Keratinocyte (primary cell): ENCODE results near the gene SZRD1. TPM values are rescaled to one million over a fixed set of nuclear protein-coding genes. Genes with fewer than 3 reads are reported as not detected.

Experiments
- DNase-seq: peaks from one replicate; pipeline ENCODE4 v3.0.0-alpha.2; 2011; ENCODE audit warnings: low read depth, missing footprints, low spot score
- FAIRE-seq: peaks from 2 replicates; lab custom pipeline; 2011; peaks lifted over from hg19 to GRCh38; lab: Jason Lieb, UNC
- H2AFZ ChIP-seq: 2 replicates; pipeline ENCODE4 v1.6.0; 2012; ENCODE audit warnings: low read length, control low read depth, inconsistent platforms; ENCODE audit not compliant: control insufficient read depth
- H3K27ac ChIP-seq: 2 replicates; pipeline ENCODE4 v1.5.1; 2011; ENCODE audit warnings: low read length; ENCODE audit not compliant: control insufficient read depth, insufficient read depth
- H3K27me3 ChIP-seq: 3 replicates; pipeline ENCODE4 v1.6.0; 2011; ENCODE audit warnings: low read length; ENCODE audit not compliant: control insufficient read depth, insufficient read depth; ENCODE audit errors: extremely low read depth
- H3K36me3 ChIP-seq, 2 experiments: 2 replicates in 1 of 2; 3 replicates in 1 of 2; pipeline ENCODE4 v1.5.1; 2011; ENCODE audit warnings: low read length in 2 of 2, mild to moderate bottlenecking in 1 of 2; ENCODE audit not compliant: control insufficient read depth in 2 of 2, insufficient read depth in 2 of 2; ENCODE audit errors: extremely low read depth in 1 of 2
- H3K4me1 ChIP-seq: 3 replicates; pipeline ENCODE4 v1.5.1; 2011; ENCODE audit warnings: low read length; ENCODE audit not compliant: control insufficient read depth, insufficient read depth; ENCODE audit errors: extremely low read depth
- H3K4me2 ChIP-seq: 3 replicates; pipeline ENCODE4 v1.6.0; 2011; ENCODE audit warnings: low read depth, low read length; ENCODE audit not compliant: control insufficient read depth, insufficient read depth; ENCODE audit errors: extremely low read depth
- H3K4me3 ChIP-seq, 3 experiments: fragments of 200-600 bp in 1 of 3; sonication (generic) in 1 of 3; 2 replicates in 2 of 3; 3 replicates in 1 of 3; pipeline ENCODE4 v1.5.1; 2011 to 2016; ENCODE audit warnings: low read length in 3 of 3, mild to moderate bottlenecking in 3 of 3, control low read depth in 2 of 3, inconsistent platforms in 1 of 3, low read depth in 1 of 3, mixed read lengths in 1 of 3, mixed run types in 1 of 3, moderate library complexity in 1 of 3; ENCODE audit not compliant: control insufficient read depth in 2 of 3, insufficient read depth in 2 of 3; ENCODE audit errors: extremely low read depth in 1 of 3
- H3K79me2 ChIP-seq: 2 replicates; pipeline ENCODE4 v1.6.0; 2012; ENCODE audit warnings: low read length; ENCODE audit not compliant: control insufficient read depth, insufficient read depth
- H3K9ac ChIP-seq: 3 replicates; pipeline ENCODE4 v1.6.0; 2011; ENCODE audit warnings: low read length; ENCODE audit not compliant: control insufficient read depth, insufficient read depth; ENCODE audit errors: extremely low read depth
- H3K9me1 ChIP-seq: 3 replicates; pipeline ENCODE4 v1.6.0; 2011; ENCODE audit warnings: low read length; ENCODE audit not compliant: control insufficient read depth, insufficient read depth; ENCODE audit errors: extremely low read depth
- H3K9me3 ChIP-seq: 2 replicates; pipeline ENCODE4 v1.5.1; 2012; ENCODE audit warnings: low read depth, low read length; ENCODE audit not compliant: control insufficient read depth
- H4K20me1 ChIP-seq: 3 replicates; pipeline ENCODE4 v1.6.0; 2011; ENCODE audit warnings: low read length; ENCODE audit not compliant: control insufficient read depth, insufficient read depth; ENCODE audit errors: extremely low read depth
- EZH2 ChIP-seq: IDR thresholded peaks from one replicate; pipeline ENCODE4 v1.6.1; 2012; ENCODE audit warnings: inconsistent platforms, mild to moderate bottlenecking, low read length, moderate library complexity
- dilution Hi-C: fragments of 300-500 bp; cut with MboI; formaldehyde crosslinking; loops from one replicate; pipeline ENCODE4 v1.7.0; 2020; ENCODE audit warnings: low sequenced_read_pairs; ENCODE audit not compliant: extremely low pct_ligation_motif_present
- polyA plus RNA-seq, 5 experiments: library from polyadenylated mRNA; depleted of rRNA in 3 of 5; stranded (reverse) in 3 of 5; stranded (forward) in 1 of 5; unstranded in 1 of 5; fragments of >200 nt; gene quantifications; 1 replicate in 1 of 5; 2 replicates in 3 of 5; 3 replicates in 1 of 5; pipeline versions ENCODE4 v1.2.1 to v1.2.3, GENCODE V29; 2011 to 2012; ENCODE audit warnings: missing spikeins in 2 of 5, low read depth in 1 of 5, low replicate concordance in 1 of 5
- TF ChIP-seq, protein P1 (sequence below), 3 experiments: IDR thresholded peaks in 1 of 3; conservative IDR thresholded peaks in 1 of 3; optimal IDR thresholded peaks in 1 of 3; 2 replicates in 2 of 3; 3 replicates in 1 of 3; pipeline versions ENCODE3 to v1.5.1; 2011; ENCODE audit warnings: low read length in 3 of 3, mild to moderate bottlenecking in 3 of 3, moderate library complexity in 2 of 3, control low read depth in 1 of 3, inconsistent platforms in 1 of 3; ENCODE audit not compliant: insufficient read depth in 2 of 3; ENCODE audit errors: extremely low read depth in 1 of 3

The SZRD1 gene
- polyA plus RNA-seq, 1 donor (not counting 4 experiments of a cell fraction or from before 2014, with no cell fraction given): 68.7 TPM

DNA sequence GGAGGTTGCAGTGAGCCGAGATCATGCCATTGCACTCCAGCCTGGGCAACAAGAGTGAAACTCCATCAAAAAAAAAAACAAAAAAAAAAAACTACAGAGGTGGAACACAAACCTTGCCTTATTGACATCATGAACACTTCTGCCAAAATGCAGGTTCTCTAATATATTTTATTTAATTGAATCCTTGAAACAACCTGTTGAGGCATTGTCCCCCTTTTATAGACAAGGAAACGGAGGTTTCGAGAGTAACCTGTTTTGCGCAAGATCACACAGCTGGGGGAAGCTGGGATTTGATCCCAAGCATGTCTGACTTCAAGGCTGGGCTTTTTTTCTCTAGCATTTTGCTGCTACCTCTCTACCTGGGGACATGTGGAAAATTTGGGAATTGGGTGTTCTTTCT is 2.8 kb downstream of the SZRD1 start:
- dilution Hi-C loops: no loop called here
- Histone ChIP-seq H3K9me3 (no peaks in the 10 kb centered on the region), H2AFZ (no peak overlapping the region), H4K20me1 (peaks cover 13% of the 10 kb centered on the region), H3K9ac (no peak overlapping the region), H3K4me1 (peaks cover 22% of the 10 kb centered on the region), H3K27me3 (no peaks in the 10 kb centered on the region), H3K4me3 (no peak overlapping the region), H3K79me2 (peaks cover 70% of the 10 kb centered on the region), H3K36me3 (peaks cover 0 to 2% of the 10 kb centered on the region in 2 experiments), H3K27ac (no peak overlapping the region), H3K4me2 (no peak overlapping the region), H3K9me1 (peaks cover 7% of the 10 kb centered on the region)
- TF ChIP-seq, protein P1, sequence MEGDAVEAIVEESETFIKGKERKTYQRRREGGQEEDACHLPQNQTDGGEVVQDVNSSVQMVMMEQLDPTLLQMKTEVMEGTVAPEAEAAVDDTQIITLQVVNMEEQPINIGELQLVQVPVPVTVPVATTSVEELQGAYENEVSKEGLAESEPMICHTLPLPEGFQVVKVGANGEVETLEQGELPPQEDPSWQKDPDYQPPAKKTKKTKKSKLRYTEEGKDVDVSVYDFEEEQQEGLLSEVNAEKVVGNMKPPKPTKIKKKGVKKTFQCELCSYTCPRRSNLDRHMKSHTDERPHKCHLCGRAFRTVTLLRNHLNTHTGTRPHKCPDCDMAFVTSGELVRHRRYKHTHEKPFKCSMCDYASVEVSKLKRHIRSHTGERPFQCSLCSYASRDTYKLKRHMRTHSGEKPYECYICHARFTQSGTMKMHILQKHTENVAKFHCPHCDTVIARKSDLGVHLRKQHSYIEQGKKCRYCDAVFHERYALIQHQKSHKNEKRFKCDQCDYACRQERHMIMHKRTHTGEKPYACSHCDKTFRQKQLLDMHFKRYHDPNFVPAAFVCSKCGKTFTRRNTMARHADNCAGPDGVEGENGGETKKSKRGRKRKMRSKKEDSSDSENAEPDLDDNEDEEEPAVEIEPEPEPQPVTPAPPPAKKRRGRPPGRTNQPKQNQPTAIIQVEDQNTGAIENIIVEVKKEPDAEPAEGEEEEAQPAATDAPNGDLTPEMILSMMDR (optimal IDR thresholded peaks at IDR 0.05 in 1 of 3, IDR thresholded peaks at IDR 0.05 in 1 of 3, conservative IDR thresholded peaks at IDR 0.05 in 1 of 3; ENCODE audit: extremely low read depth in 1 of 3, insufficient read depth in 2 of 3, low read length in 3 of 3): no peak
- TF ChIP-seq EZH2: no peak
- FAIRE-seq (no peak), DNase-seq (no peak)

DNA sequence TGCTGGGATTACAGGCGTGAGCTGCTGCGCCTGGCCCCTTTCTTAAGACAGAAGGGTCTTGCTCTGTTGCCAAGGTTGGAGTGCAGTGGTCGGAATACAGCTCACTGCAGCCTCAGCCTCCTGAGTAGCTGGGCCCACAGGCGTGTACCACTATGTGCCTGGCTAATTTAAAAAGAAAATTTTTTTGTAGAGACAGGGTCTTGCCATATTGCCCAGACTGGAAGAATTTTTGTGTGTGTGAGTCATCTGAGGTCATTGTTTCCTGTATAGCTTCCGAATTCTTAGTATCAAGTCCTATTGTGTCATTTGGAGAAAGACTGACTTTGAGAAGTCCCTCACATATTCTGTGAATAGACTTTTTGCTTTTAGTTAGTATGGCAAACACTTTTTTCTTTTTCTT is 4.7 kb downstream of the SZRD1 start:
- Histone ChIP-seq H3K79me2 (peaks cover 89% of the 10 kb centered on the region), H3K27me3 (no peaks in the 10 kb centered on the region), H3K9me1 (peaks cover 7% of the 10 kb centered on the region), H4K20me1 (peaks cover 24% of the 10 kb centered on the region), H3K4me3 (no peak overlapping the region), H3K36me3 (peaks cover 0 to 2% of the 10 kb centered on the region in 2 experiments), H3K4me2 (no peak overlapping the region), H3K9me3 (no peaks in the 10 kb centered on the region), H2AFZ (no peak overlapping the region), H3K27ac (no peak overlapping the region), H3K9ac (no peak overlapping the region), H3K4me1 (peaks cover 33% of the 10 kb centered on the region)
- FAIRE-seq: no peak
- no peak for TF ChIP-seq EZH2
- no peak for DNase-seq
- dilution Hi-C loops: no loop called here
